ENCODE results near the gene FCGR3B. TPM values are rescaled to one million over a fixed set of nuclear protein-coding genes. Genes with fewer than 3 reads are reported as not detected.
"Not testable (repeated sequence)": the region's sequence is repeated elsewhere in the genome, so short reads cannot be mapped to it uniquely, and the experiment has no call there.

Gene FCGR3B
- polyA plus RNA-seq, 3 donors: 0.53 to 7.5 (median 1.3) TPM

DNA sequence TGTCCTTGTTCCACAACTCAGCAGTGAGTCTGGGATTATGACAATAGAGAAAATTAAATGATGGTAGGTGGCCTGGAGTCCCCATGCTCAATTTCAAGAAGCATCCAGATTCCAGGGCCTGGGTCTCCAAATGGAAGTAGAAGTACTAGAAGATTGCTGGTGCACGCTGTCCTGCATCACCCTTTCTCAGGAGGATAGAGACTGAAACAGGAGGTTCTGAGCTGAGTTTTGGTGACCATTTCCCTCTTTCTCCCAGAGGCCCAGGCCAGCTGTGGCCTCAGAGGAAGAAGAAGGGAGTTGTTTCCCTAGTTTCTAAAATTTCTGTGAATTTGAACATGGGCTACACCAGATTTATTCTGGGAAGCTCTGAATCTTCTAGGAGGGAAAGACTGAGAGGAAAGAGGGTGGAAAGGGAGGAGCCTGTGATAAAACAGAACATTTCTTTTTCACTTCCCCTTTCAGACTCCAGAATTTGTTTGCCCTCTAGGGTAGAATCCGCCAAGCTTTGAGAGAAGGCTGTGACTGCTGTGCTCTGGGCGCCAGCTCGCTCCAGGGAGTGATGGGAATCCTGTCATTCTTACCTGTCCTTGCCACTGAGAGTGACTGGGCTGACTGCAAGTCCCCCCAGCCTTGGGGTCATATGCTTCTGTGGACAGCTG lies 50.0 kb downstream of the FCGR3B start:
- H3K27ac Mint-ChIP-seq; H3K4me3 ChIP-seq (replicated peaks in 1 of 3; ENCODE audit: low read depth in 2 of 3, low read length in 3 of 3); H3K4me3 Mint-ChIP-seq; H3K4me1 Mint-ChIP-seq; H3K27ac ChIP-seq (ENCODE audit: low read depth in 1 of 2, low read length in 2 of 2); H3K4me2 ChIP-seq (replicated peaks; ENCODE audit: extremely low read depth, low read length, poor library complexity, severe bottlenecking); H4K20me1 ChIP-seq (ENCODE audit: insufficient read depth, low read length); H3K4me1 ChIP-seq (ENCODE audit: control insufficient read depth in 1 of 2, insufficient read depth in 2 of 2, low read length in 2 of 2); H2AFZ ChIP-seq (ENCODE audit: insufficient read depth, low read depth, low read length, poor library complexity, severe bottlenecking); H3K79me2 ChIP-seq (ENCODE audit: insufficient read depth, low read length); DNase-seq; H3K9me3 ChIP-seq (replicated peaks in 1 of 2; ENCODE audit: control insufficient read depth in 1 of 2, insufficient read depth in 1 of 2, low read length in 2 of 2); H3K36me3 ChIP-seq (replicated peaks in 1 of 2; ENCODE audit: control insufficient read depth in 1 of 2, insufficient read depth in 2 of 2, low read length in 2 of 2); H3K9me3 Mint-ChIP-seq; H3K9ac ChIP-seq (ENCODE audit: insufficient read depth, low read length, poor library complexity, severe bottlenecking); intact Hi-C loops (cut with micrococcal nuclease); H3K27me3 ChIP-seq (ENCODE audit: control insufficient read depth in 2 of 2, insufficient read depth in 2 of 2, low read length in 2 of 2); H3K36me3 Mint-ChIP-seq: not testable (repeated sequence)
- peaks cover 6 to 11% (median 9%) of the 10 kb centered on the region in 3 donors for H3K27me3 Mint-ChIP-seq (ENCODE audit: low read depth in 3 of 3)
- WGBS (ENCODE audit: insufficient coverage): no CpG with 5 or more reads among the region's 4 CpGs

DNA sequence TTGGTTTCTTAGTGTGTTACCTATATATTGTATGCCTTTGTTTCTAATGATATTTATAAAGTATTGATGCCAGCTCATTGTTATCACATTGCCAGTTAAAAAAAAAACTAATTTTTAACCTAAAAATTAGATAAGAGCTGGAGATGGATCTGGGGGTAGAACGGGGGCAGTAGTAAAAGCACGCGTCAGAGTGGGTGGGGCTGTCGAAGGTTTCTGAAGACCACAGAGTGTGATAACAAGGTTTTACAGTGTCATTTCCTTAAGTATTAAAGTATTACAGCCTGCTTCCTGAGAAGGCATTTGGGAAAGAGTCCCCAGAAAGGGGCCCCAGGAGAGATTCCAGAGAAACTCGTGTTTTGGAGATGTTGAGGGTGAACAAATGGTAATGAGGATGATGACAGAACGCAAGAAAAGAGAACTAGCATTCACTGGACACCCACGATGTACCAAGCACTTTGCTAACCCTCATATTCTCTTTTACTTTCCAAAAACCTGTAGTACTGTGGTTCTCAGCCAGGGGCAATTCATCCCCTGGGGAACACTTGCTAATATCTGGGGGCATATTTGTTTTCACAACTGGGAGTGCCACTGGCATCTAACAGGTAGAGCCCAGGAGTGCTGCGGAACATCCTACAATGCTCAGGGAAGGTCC lies 51.0 kb downstream of the FCGR3B start:
- H3K27ac Mint-ChIP-seq; H3K36me3 ChIP-seq (replicated peaks in 1 of 2; ENCODE audit: control insufficient read depth in 1 of 2, insufficient read depth in 2 of 2, low read length in 2 of 2); H3K27ac ChIP-seq (ENCODE audit: low read depth in 1 of 2, low read length in 2 of 2); H3K4me3 ChIP-seq (replicated peaks in 1 of 3; ENCODE audit: low read depth in 2 of 3, low read length in 3 of 3); H3K27me3 Mint-ChIP-seq (ENCODE audit: low read depth in 3 of 3); H3K4me1 ChIP-seq (ENCODE audit: control insufficient read depth in 1 of 2, insufficient read depth in 2 of 2, low read length in 2 of 2); H3K79me2 ChIP-seq (ENCODE audit: insufficient read depth, low read length); H2AFZ ChIP-seq (ENCODE audit: insufficient read depth, low read depth, low read length, poor library complexity, severe bottlenecking); H3K36me3 Mint-ChIP-seq; H3K9me3 Mint-ChIP-seq; H3K4me3 Mint-ChIP-seq; H3K9me3 ChIP-seq (replicated peaks in 1 of 2; ENCODE audit: control insufficient read depth in 1 of 2, insufficient read depth in 1 of 2, low read length in 2 of 2); H3K4me2 ChIP-seq (replicated peaks; ENCODE audit: extremely low read depth, low read length, poor library complexity, severe bottlenecking); H3K9ac ChIP-seq (ENCODE audit: insufficient read depth, low read length, poor library complexity, severe bottlenecking); H3K27me3 ChIP-seq (ENCODE audit: control insufficient read depth in 2 of 2, insufficient read depth in 2 of 2, low read length in 2 of 2); H4K20me1 ChIP-seq (ENCODE audit: insufficient read depth, low read length); intact Hi-C loops (cut with micrococcal nuclease); H3K4me1 Mint-ChIP-seq; DNase-seq: not testable (repeated sequence)
- no CpG with 5 or more reads among the region's 8 CpGs for WGBS (ENCODE audit: insufficient coverage)

DNA sequence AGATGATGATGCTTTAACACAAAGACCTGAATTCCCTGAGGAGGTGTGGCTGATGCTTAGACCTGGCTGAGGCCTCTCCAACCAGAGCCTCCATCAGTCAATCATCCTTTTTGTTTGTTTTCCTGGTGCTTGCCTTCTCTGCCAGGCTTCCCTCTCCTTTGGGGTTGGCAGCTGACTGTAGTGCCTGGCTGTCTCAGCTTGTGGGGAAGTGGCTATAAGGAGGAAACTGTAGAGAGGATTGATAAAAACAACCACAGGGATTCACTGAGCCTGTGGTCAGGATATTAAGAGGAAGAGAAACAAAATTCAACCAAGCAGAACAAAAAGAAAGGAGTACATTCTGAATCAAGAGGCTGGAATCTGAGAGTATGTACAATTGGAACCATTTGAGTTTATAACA lies 54.3 kb downstream of the FCGR3B start:
- H3K27me3 ChIP-seq (ENCODE audit: control insufficient read depth in 2 of 2, insufficient read depth in 2 of 2, low read length in 2 of 2); H3K4me3 ChIP-seq (replicated peaks in 1 of 3; ENCODE audit: low read depth in 2 of 3, low read length in 3 of 3); intact Hi-C loops (cut with micrococcal nuclease); H4K20me1 ChIP-seq (ENCODE audit: insufficient read depth, low read length); H3K4me1 ChIP-seq (ENCODE audit: control insufficient read depth in 1 of 2, insufficient read depth in 2 of 2, low read length in 2 of 2); H3K27me3 Mint-ChIP-seq (ENCODE audit: low read depth in 3 of 3); H3K4me2 ChIP-seq (replicated peaks; ENCODE audit: extremely low read depth, low read length, poor library complexity, severe bottlenecking); H3K79me2 ChIP-seq (ENCODE audit: insufficient read depth, low read length); H3K36me3 ChIP-seq (replicated peaks in 1 of 2; ENCODE audit: control insufficient read depth in 1 of 2, insufficient read depth in 2 of 2, low read length in 2 of 2); H3K9ac ChIP-seq (ENCODE audit: insufficient read depth, low read length, poor library complexity, severe bottlenecking); H3K4me3 Mint-ChIP-seq; H3K27ac Mint-ChIP-seq; H3K4me1 Mint-ChIP-seq; H3K27ac ChIP-seq (ENCODE audit: low read depth in 1 of 2, low read length in 2 of 2); H3K36me3 Mint-ChIP-seq; H2AFZ ChIP-seq (ENCODE audit: insufficient read depth, low read depth, low read length, poor library complexity, severe bottlenecking); H3K9me3 ChIP-seq (replicated peaks in 1 of 2; ENCODE audit: control insufficient read depth in 1 of 2, insufficient read depth in 1 of 2, low read length in 2 of 2); DNase-seq; H3K9me3 Mint-ChIP-seq: not testable (repeated sequence)

Other genes starting within 250 kb of the FCGR3B start
- gene FCGR2A, start 125.7 kb downstream of the FCGR3B start, polyA plus RNA-seq: 100 to 1,000 TPM; 281 to 588 (median 397) TPM
- 10 to 100 TPM in 2 of 3 donors, 1 to 10 TPM in 1; 3.4 to 37.5 (median 19.3) TPM for gene HSPA6, start 106.6 kb downstream of the FCGR3B start, polyA plus RNA-seq
- 100 to 1,000 TPM in 2 of 3 donors, 10 to 100 TPM in 1; 35.9 to 138 (median 131) TPM for gene FCGR3A, start 81.4 kb downstream of the FCGR3B start, polyA plus RNA-seq
- gene FCGR2B, start 32.0 kb upstream of the FCGR3B start, polyA plus RNA-seq: 10 to 100 TPM; 12.1 to 41.5 (median 24.9) TPM
- under 1 TPM; 0.28 to 0.51 (median 0.39) TPM for gene FCRLA, start 76.1 kb upstream of the FCGR3B start, polyA plus RNA-seq
- under 1 TPM; 0.36 to 0.44 (median 0.39) TPM for gene FCRLB, start 90.4 kb upstream of the FCGR3B start, polyA plus RNA-seq
- 10 to 100 TPM; 19.0 to 32.0 (median 30.5) TPM for gene DUSP12, start 118.6 kb upstream of the FCGR3B start, polyA plus RNA-seq
- 10 to 100 TPM; 13.4 to 25.6 (median 22.2) TPM for gene ATF6, start 135.1 kb upstream of the FCGR3B start, polyA plus RNA-seq

All from CD14-positive monocyte (primary cell).